OCI-LY1 (cell line): Measurements from ENCODE around the gene GRM7.

Experiments used
- EZH2 ChIP-seq: fragments of 200-600 bp; sonication (generic), shearing (Covaris generic); IDR thresholded peaks from 2 replicates; pipeline ENCODE4 v1.8.0; 2017; ENCODE audit warnings: borderline replicate concordance, mixed run types, mild to moderate bottlenecking, antibody characterized with exemption, low read length, moderate library complexity, mixed read lengths
- TF ChIP-seq, protein P1 (sequence below): fragments of 200-600 bp; sonication (generic), shearing (Covaris generic); IDR thresholded peaks from 2 replicates; pipeline ENCODE4 v1.5.1; 2017; ENCODE audit warnings: mild to moderate bottlenecking, antibody characterized with exemption, low read length, moderate library complexity, mixed read lengths

- TF ChIP-seq, protein P1, sequence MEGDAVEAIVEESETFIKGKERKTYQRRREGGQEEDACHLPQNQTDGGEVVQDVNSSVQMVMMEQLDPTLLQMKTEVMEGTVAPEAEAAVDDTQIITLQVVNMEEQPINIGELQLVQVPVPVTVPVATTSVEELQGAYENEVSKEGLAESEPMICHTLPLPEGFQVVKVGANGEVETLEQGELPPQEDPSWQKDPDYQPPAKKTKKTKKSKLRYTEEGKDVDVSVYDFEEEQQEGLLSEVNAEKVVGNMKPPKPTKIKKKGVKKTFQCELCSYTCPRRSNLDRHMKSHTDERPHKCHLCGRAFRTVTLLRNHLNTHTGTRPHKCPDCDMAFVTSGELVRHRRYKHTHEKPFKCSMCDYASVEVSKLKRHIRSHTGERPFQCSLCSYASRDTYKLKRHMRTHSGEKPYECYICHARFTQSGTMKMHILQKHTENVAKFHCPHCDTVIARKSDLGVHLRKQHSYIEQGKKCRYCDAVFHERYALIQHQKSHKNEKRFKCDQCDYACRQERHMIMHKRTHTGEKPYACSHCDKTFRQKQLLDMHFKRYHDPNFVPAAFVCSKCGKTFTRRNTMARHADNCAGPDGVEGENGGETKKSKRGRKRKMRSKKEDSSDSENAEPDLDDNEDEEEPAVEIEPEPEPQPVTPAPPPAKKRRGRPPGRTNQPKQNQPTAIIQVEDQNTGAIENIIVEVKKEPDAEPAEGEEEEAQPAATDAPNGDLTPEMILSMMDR = no peak
- TF ChIP-seq EZH2 = no peak
Measured at GRCh38 chr3:7392206-7392605, 531.3 kb downstream of the GRM7 start.
